A549 (cell line): ENCODE data around the gene CIRBP.

ENCODE experiments used
- BCL3 ChIP-seq: fragments of >200 bp; sonication (Bioruptor Twin); formaldehyde crosslinking; IDR thresholded peaks from 3 replicates; pipeline ENCODE4 v1.6.1; 2016
- CHD2 ChIP-seq: fragments of 150-350 bp; IDR thresholded peaks from 2 replicates; pipeline ENCODE4 v1.6.1; 2014; ENCODE audit warnings: low read length; ENCODE audit not compliant: partially characterized antibody
- MAZ ChIP-seq: fragments of 150-350 bp; IDR thresholded peaks from 2 replicates; pipeline ENCODE4 v1.6.1; 2014; ENCODE audit warnings: antibody characterized with exemption, low read depth, low read length, borderline replicate concordance
- POLR2A ChIP-seq: IDR thresholded peaks from 2 replicates; pipeline ENCODE4 v1.6.1; 2012; ENCODE audit warnings: mild to moderate bottlenecking, low read length
- TF ChIP-seq, protein P1 (sequence below): fragments of >200 bp; sonication (Bioruptor Twin); formaldehyde crosslinking; IDR thresholded peaks from 3 replicates; pipeline ENCODE4 v1.5.1; 2016

- TF ChIP-seq CHD2 (no peak), BCL3 (no peak), MAZ (no peak), POLR2A (no peak)
- TF ChIP-seq, protein P1, sequence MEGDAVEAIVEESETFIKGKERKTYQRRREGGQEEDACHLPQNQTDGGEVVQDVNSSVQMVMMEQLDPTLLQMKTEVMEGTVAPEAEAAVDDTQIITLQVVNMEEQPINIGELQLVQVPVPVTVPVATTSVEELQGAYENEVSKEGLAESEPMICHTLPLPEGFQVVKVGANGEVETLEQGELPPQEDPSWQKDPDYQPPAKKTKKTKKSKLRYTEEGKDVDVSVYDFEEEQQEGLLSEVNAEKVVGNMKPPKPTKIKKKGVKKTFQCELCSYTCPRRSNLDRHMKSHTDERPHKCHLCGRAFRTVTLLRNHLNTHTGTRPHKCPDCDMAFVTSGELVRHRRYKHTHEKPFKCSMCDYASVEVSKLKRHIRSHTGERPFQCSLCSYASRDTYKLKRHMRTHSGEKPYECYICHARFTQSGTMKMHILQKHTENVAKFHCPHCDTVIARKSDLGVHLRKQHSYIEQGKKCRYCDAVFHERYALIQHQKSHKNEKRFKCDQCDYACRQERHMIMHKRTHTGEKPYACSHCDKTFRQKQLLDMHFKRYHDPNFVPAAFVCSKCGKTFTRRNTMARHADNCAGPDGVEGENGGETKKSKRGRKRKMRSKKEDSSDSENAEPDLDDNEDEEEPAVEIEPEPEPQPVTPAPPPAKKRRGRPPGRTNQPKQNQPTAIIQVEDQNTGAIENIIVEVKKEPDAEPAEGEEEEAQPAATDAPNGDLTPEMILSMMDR: no peak
Observed at GRCh38 chr19:1233115-1233667, 35.9 kb upstream of the CIRBP start.
